Stimulated activated CD8-positive, alpha-beta memory T cell treated with anti-CD3 and anti-CD28 coated beads, Interleukin-4, amount 100 ng/mL, for 1 hour (primary cell): ENCODE measurements around the gene SOX5.

Experiments
- DNase-seq, 2 donors: peaks; one replicate each; pipeline ENCODE4 v3.0.0-alpha.2; 2020; ENCODE audit warnings: low read depth in 2 of 2, low spot score in 1 of 2

SOX5 gene

DNA sequence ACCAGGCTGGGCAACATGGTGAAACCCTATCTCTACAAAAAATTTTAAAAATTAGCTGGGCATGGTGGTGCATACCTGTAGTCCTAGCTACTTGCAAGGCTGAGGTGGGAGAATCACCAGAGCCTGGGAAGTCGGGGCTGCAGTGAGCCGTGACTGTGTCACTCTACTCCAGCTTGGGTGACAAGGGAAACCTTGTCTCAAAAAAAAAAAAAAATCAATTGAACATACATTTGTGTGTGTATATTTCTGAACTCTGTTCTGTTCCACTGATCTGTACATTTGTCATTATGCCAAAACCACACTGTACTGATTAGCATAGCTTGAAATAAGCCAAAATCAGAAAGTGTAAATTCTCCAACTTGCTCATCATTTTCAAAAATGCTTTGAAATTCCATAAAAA is 254.6 kb downstream of the SOX5 start:
- DNase-seq = no peak

DNA sequence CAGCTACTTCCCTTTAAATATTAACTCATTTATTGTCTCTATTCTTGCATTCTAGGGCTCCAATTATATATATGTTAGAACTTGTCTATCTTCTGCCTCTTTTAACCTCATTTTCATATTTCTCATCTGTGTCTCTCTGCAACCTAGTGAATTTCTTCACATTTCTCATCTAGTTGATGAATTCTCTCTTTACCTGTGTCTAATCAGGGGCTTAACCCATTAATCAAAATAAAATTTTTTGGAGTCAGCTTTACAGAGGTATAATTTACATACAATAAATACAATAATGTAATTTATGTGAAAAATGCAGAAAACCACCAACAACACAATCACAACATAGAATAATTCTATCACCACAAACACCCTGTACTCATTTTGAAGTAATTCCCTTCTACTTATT is 255.2 kb downstream of the SOX5 start:
- DNase-seq = no peak

DNA sequence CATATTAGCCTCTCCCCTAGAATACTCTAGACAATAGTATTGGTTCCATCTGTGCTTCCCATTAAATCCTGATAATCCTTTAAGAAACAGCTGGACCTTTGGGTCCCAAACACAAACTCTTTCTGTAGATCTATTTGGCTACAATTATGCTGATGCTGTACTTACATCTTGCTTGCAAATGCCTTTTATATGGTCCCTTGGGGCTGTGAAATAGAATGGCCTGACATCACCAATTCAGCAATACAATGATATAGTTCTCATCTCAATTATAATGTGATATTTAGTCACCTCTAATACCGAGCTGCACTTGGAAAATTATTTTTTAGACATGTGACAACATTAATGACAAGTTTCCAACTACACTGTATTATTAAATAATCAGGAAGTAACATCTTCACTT is 261.5 kb downstream of the SOX5 start:
- no peak for DNase-seq

DNA sequence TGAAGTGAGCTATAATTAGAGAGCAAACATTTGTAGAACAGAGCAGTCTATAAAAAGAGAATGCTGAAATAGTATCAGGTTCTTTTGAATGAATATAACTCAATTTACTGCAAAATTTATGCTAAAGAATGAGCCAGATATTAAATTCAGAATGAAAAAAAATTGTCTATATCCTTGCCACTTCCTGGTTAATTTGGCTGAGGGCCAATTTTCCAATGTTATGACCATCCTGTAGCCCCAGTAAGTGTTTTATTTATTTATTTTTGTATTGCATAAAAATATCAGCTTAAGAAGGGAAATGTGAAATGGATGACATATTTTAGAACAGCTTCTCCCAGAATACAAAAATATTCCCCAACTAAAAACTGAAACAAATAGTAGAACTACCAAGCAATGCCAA is 263.4 kb downstream of the SOX5 start:
- no peak for DNase-seq

DNA sequence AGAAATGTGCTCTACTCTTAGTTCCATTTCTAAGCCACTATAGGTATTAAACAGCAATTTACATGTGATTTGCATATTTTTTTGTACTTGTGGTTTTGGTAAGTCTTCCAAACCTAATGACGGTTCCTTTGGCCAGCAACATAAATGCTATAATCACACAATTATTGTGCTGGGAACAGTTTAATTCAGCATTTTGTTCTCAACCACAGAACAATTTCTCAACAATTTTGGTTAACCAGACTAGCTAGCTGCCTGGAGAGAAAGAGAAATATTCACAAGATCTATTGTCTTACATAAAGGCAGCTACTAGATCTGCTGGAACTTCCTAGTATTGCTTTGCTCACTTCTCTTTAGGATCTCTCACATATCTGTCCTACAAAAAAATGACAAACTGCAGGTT is 265.3 kb downstream of the SOX5 start:
- no peak for DNase-seq

DNA sequence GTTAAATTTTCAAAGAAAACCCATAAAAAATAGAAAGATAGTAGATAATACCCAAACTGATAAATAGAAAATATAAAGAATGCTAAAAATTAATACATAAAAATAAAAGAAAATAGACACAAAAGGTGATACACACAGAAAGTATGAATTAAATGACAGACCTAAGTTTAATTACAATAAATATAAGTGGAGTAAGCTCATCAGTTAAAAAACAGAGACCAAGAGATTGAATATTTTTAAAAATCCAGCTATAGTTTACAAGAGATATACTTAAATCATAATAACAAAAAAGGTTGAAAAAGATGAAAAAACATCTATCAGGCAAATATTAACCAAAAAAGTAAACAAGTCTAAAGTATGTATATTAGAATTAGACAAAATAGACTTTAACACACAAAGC is 268.2 kb downstream of the SOX5 start:
- DNase-seq = no peak

DNA sequence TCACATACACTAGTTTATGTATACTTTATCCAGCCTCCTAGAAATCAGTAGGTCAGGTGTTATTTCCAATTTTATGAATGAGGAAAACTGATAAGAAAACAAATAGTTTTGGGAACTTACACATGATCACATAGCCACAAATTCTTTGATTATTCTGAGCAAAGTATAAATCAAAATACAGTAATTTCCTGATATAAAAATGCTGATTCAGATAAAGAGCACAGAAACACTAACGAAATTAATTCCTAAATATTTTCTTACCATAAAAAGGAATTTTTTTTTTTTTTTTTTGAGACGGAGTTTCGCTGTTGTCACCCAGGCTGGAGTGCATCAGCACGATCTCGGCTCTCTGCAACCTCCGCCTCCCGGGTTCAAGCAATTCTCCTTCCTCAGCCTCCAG is 275.4 kb downstream of the SOX5 start:
- DNase-seq = no peak

DNA sequence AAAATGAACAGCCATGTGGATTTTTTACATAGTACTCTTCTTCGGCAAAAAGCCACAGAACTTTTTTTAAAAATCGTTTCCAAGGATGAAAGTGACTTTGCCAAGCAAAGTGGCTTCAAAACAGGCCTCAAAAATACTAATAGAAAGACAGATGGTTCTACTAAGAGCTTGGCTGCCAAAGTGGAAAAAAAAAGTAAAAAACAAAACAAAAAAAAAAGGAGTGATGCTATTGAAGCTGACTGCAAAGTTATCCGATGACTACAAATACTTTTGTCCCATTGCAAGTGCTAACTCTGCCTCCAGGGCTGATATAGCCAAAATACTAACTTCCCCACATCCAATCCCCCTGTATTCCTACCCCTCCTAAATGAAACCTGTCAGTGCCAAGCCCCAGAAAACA is 277.6 kb downstream of the SOX5 start:
- DNase-seq = no peak

DNA sequence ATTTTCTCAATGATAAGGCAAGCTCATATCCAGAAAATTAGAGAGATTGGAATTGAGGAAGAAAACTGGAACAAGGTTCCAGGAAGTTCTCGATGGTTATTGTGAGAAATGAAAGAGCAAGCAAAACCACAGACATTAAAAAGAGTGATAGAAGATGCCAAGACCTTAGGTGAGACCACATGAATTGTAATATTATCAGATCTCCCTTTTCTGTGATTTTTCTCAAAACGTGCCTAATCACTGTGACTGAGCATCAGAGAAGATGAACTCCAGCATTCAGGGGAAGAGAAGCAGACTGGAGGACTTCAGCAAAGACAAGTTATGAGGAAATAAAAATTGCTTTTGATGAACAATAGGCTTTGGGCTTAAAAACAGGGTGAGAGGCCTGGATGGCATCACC is 278.8 kb downstream of the SOX5 start:
- DNase-seq = no peak

DNA sequence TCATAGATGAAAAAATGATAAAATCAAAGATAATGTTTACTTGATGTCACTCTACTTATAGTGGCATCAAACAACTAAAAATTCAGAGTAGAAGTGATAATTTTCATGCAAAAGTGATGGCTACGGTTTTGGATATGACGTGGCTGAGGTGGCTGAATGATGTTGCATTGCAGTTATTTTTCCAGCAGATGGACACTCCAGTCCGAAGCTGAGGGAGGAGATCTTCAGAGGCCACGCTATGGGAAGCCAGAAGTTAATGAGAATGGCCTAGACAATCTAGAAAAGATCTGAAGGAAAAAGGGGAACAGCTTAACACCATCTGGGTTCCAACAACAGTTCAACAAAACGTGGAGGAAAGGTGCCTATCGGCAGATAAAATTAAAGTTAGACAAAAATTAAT is 279.8 kb downstream of the SOX5 start:
- DNase-seq = no peak

DNA sequence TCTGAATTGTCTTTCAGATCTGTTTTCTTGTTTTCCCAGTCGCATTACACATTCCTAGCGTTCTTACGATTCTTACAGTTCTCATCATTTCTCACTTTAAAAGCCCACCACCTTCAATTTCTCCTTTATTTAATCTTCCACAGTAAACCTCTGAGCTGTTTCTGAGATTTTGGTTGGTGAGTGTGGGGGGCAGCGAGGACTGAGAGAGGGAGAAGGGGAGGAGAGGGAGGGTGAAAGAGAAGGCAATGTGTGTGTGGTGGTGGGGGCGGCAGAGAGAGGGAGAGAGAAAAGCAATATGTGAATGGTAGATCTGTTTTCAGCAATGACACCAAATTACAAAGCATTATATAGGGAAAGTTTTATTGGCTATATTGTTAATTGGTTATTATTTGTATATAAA is 282.6 kb downstream of the SOX5 start:
- no peak for DNase-seq

DNA sequence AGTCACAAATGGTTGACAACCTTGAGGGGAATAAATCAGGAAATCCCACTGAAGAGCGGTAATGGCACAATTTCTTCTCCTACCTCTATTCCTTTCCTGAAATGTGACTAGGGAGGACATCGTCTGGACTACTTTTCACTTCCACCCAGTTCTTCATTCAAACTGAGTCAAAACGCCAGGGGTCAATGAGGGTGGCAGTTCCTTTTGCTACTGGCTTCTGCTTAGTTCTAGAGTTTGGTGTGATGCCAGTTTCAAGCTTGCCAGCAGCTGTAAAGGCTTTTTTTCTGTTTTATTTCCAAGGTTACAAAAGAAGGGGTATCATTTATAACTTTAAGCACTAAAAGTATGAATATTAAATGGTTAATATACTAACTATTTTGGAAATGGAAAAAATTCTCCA is 286.5 kb downstream of the SOX5 start:
- DNase-seq = no peak

DNA sequence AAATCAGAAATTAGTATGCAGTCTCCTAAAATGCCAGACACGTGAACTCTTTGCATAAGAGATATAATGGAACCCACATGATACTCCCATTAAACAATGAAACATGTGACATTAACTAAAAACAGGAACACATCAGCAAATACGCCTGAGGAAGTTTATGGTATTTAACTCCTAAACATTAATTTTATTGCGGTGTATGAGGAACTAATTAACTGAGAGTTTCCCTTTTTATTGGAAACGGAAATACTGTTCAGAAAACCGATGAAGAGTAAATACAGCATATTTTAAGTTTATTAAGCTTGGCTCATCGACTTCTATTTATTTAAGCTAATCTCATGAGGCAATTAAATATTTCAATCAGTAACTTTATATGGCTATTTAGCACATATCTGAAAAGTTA is 290.3 kb downstream of the SOX5 start:
- DNase-seq = no peak

DNA sequence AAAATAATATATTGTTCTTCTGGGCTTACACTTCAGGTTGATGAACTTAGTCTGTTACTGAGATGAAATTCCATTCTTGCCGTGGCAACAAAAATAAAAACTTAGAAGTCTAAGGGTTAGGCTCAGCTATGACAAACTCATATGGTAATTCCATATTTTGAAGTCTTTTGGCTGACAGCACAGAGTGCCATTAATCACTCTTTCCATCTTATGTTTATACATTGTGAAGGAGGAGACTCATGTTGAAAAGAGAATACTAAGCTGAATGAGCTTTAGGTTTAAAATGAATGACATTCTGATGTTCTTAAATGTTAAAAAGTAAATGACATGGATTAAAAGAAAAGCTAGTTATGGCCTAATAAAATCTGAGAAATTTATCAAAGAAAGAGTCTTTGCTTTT is 291.9 kb downstream of the SOX5 start:
- DNase-seq = no peak

DNA sequence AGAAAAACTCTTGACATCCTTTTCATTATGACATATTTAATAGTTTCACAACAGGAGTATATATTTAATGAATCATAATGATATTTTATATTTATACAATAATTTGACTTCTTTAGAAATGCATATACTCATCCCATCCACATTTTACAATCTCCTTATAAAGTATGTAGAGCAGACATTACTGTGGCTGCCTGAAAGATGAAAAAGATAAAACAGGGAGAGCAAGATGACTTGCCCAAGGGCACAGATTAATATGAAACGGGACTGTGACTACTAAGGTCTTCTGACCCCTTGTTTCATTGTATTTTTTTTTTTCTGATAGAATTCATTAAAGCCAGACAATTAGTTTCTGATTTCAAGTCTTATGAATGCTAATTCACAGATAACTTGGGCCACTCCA is 293.6 kb downstream of the SOX5 start:
- DNase-seq = no peak

DNA sequence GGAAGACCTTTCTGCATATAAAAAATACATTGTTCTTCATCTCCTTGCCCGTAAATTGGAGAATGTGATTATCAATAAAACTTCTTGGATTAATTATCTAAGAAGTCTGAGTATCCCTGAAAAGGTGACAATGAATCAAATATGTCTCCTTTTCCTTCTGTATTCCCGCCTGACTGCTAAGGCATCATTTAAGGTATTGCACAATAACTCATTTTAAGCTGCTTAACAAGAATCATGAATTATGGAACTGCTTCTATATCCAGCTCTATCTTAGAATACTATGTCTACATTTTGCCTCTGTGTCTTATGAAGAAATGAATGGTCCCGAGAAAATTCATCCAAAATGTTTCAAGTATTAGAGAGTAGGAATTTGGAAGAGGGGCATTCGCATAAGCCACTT is 294.4 kb downstream of the SOX5 start:
- DNase-seq = no peak

DNA sequence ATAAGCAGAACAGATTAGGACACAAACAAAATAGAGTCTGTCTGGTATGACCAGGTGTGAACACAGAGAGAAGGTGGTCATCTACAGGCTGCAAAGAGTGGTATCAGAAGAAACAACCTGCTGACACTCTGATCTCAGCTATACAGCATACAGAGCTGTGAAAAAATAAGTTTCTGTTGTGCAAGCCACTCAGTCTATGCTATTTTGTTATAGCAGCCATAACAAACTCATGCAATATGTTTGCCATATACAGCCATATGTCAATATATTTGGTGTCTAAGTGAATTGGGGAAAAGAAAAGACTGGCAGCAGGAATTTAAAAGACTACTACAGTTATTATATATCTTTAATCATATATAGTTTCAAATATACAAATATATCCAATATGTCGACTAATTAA is 300.9 kb downstream of the SOX5 start:
- no peak for DNase-seq

DNA sequence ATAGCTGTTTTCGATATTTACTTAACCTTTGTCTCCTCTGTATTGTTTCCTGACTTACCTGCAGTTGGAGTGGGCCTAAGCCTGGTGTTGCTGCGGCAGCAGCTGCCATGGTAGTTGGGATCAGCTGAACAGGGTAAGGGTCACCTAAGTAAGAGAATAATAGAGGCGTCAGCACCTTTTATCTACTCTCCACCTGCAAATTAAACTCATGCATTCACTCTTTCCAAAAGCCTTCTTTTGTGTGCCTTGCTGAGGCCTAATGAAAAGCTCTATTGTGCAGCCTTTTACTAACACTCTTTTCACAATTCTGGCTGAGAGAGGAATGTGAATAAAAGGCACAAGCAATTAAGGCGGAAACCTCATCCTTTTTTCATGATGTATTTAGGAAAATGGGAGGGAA is 308.7 kb downstream of the SOX5 start:
- no peak for DNase-seq

DNA sequence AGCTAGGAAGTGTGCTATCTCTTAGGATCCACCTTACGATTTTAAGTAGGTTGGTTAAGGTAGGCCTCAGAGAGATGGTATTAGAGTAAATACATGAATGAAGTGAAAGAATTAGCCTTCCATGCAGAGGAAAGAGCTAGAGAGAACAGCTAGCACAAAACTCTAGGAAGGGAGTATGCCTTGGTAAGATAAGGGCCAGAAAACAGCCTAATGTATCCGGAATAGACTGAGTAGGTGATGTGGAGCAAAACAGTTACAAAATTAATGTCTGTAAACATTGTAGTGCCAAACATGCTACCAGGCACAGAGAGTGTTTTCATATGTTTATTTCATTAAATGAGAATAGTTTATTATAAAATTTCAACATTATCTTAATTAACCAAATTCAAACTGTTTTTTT is 315.1 kb downstream of the SOX5 start:
- DNase-seq = no peak

DNA sequence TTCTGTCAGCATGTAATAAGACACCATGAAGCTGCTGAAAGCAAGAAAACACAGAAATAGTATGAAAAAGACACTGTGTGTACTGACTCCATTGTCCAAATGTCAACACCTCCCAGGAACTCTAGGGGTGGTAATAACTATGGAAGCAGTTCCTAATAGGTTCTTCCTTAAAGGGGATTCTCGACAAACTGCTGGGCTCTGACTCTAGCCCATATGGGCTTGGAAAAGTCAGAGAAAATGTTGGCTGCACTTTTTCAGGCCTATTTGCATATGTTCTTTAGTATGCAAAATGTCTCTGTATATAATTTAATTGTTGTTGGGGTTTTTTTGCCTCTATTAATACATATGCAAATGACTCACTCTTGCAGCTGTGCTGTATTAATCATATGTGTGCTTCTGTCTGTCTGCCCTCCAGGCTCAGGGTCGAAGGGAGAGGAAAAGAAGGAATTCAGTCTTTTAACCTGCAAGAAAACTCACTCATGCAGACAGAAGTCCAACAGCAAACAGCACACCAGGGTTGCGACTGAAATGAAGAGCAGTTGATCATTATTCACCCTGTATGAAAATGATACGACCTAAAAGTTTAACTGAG is 317.6 kb downstream of the SOX5 start:
- DNase-seq = no peak

DNA sequence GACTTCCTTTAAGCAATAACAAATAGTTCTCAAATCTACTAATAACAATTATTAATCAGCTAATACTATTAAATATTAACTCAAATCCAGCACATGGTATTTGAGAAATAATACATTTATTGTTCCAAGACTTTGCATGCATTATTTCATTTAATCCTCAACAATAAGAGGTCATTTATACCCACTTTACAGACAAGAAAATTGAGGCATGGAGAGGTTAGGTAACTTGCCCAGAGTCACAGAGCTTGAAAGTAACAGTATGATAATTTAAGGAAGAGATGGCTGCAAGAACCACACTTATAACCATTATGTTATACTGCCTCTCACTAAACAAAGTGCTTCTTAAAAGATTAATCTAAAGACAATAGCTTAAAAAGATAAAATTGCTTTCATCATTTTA is 318.9 kb downstream of the SOX5 start:
- DNase-seq = no peak

DNA sequence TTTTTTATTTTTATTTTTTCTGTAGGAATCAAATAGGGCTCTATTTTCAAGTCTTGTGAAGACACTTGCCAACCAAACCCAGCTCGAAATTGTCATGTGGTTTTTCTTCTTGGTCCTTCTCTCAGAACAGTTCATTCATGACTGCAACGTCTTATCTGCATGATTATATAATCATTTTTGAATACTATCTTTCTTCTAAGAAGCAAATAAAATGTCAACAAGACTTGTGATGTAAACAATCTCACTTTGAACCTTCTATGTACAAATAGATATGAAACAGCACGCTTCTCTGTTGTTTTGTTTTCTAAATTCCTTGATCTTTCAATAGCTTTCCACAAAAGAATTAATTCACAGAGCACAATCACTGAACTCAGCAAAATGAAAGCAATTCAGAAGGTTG is 320.7 kb downstream of the SOX5 start:
- DNase-seq = no peak

DNA sequence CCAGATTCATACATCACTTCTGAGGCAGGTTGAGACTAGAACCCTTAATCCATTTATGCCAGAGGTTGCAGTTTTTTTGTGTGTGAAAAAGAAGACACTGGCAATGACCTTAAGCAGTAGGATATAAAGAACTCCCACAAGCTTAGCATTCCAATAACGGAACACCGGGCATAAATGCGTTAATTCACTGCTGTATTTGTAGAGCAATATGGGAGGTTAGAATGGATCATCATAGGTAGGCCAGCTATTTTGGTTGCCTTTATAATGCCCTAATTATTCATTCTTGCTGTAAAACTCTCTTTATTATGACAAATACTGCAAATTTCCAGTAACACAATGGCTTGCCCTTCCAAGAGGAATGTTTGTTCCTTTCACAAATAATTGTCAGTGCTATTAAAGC is 322.7 kb downstream of the SOX5 start:
- no peak for DNase-seq

DNA sequence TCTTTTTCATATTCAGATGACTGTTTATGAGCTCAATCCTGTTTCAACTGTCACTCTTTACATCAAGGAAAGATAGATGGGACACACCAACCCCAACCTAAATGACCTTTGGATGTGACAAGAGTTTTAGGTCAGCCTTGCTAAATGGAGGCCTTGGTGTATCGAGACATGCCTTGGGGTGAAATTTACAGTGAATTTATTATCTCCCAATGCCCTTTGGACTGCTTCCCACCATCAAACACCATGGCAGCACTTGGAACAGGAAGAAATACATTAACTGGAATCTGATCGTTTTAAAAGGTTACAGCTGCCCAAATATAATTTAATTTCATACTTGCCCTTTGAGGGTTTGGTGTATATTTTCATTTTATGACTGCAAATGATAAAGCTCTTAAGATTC is 327.6 kb downstream of the SOX5 start:
- DNase-seq = no peak
